HG02981 (cell line): ENCODE results near the gene RPRD1B.

ENCODE experiments used
- ATAC-seq: cut with Tn5 transposase; IDR thresholded peaks from one replicate; pipeline ENCODE4 v1.9.1; 2021; ENCODE audit warnings: mild to moderate bottlenecking, moderate library complexity; ENCODE audit not compliant: unreplicated experiment

RPRD1B gene

GRCh38 chr20:38132910-38133501 lies 99.5 kb downstream of the RPRD1B start:
- no peak for ATAC-seq

- no peak for ATAC-seq
These were observed 100.3 kb downstream of the RPRD1B start for GRCh38 chr20:38133680-38134426.

GRCh38 chr20:38134427-38135270 lies 101.1 kb downstream of the RPRD1B start:
- no peak for ATAC-seq

- ATAC-seq: no peak
These were observed 101.7 kb downstream of the RPRD1B start for GRCh38 chr20:38135271-38135650.

GRCh38 chr20:38135651-38136420 lies 102.3 kb downstream of the RPRD1B start:
- no peak for ATAC-seq

- no peak for ATAC-seq
These were observed 103.1 kb downstream of the RPRD1B start for GRCh38 chr20:38136421-38137245.

- ATAC-seq: no peak
These were observed 104.0 kb downstream of the RPRD1B start for GRCh38 chr20:38137441-38138037.

GRCh38 chr20:38138086-38138778 lies 104.7 kb downstream of the RPRD1B start:
- ATAC-seq: no peak

GRCh38 chr20:38139156-38139912 lies 105.8 kb downstream of the RPRD1B start:
- ATAC-seq: no peak

GRCh38 chr20:38139977-38140753 lies 106.6 kb downstream of the RPRD1B start:
- ATAC-seq: no peak

- no peak for ATAC-seq
These were observed 107.8 kb downstream of the RPRD1B start for GRCh38 chr20:38141204-38141888.
